B cell (primary cell): Measurements from ENCODE around the gene NT5C1B.

Experiments
- CTCF ChIP-seq: fragments of 200-600 bp; IDR thresholded peaks from one replicate; pipeline ENCODE4 v1.8.0; 2022; ENCODE audit warnings: antibody characterized with exemption, mild to moderate bottlenecking
- EZH2 ChIP-seq: IDR thresholded peaks from 2 replicates; pipeline ENCODE4 v1.6.1; 2012; ENCODE audit warnings: borderline replicate concordance, low read depth, mild to moderate bottlenecking, moderate library complexity, low read length; ENCODE audit not compliant: insufficient read depth, poor library complexity, severe bottlenecking

GRCh38 chr2:18551623-18552022 lies 37.7 kb downstream of the NT5C1B start:
- TF ChIP-seq CTCF, result no peak
- no peak for TF ChIP-seq EZH2
